Neural cell (in vitro differentiated cells): ENCODE results near the gene SIL1. TPM values are rescaled to one million over a fixed set of nuclear protein-coding genes. Genes with fewer than 3 reads are reported as not detected.

Experiments used
- H2AFZ ChIP-seq: fragments of 200-600, 300-800 bp; sonication (generic), shearing (Covaris generic); 2 replicates; pipeline ENCODE4 v1.6.0; 2014; ENCODE audit warnings: low read depth, mild to moderate bottlenecking, antibody characterized with exemption, low read length, moderate library complexity
- H3F3A ChIP-seq: fragments of 200-600 bp; shearing (Covaris generic); 2 replicates; pipeline ENCODE4 v1.6.1; 2016; ENCODE audit warnings: mild to moderate bottlenecking, moderate library complexity, mixed read lengths, antibody characterized with exemption, low read length; ENCODE audit not compliant: insufficient read depth, poor library complexity, severe bottlenecking
- H3K27ac ChIP-seq: fragments of 200-600, 300-800 bp; sonication (generic), shearing (Covaris generic); 2 replicates; pipeline ENCODE4 v1.5.1; 2014; ENCODE audit warnings: mild to moderate bottlenecking, low read length, moderate library complexity
- H3K27me3 ChIP-seq: fragments of 300-800, 200-600 bp; sonication (generic), shearing (Covaris generic); 2 replicates; pipeline ENCODE4 v1.6.0; 2014; ENCODE audit warnings: mild to moderate bottlenecking, low read depth, low read length, moderate library complexity; ENCODE audit not compliant: insufficient read depth
- H3K36me3 ChIP-seq: fragments of 300-800, 200-600 bp; sonication (generic), shearing (Covaris generic); 2 replicates; pipeline ENCODE4 v1.5.1; 2014; ENCODE audit warnings: mild to moderate bottlenecking, antibody characterized with exemption, low read length, moderate library complexity; ENCODE audit not compliant: insufficient read depth
- H3K4me2 ChIP-seq: fragments of 300-800, 200-600 bp; sonication (generic), shearing (Covaris generic); 2 replicates; pipeline ENCODE4 v1.6.0; 2014; ENCODE audit warnings: mild to moderate bottlenecking, low read length
- H3K4me3 ChIP-seq: fragments of 300-800, 200-600 bp; sonication (generic), shearing (Covaris generic); 2 replicates; pipeline ENCODE4 v1.5.1; 2014; ENCODE audit warnings: mild to moderate bottlenecking, low read length, moderate library complexity
- H3K79me2 ChIP-seq: fragments of 200-600 bp; shearing (Covaris generic); replicated peaks from 2 replicates; pipeline ENCODE4 v1.6.0; 2014; ENCODE audit warnings: mild to moderate bottlenecking, low read length, moderate library complexity; ENCODE audit not compliant: insufficient read depth
- H3K9ac ChIP-seq: fragments of 300-800, 200-600 bp; sonication (generic), shearing (Covaris generic); 2 replicates; pipeline ENCODE4 v1.6.1; 2016; ENCODE audit warnings: mild to moderate bottlenecking, low read length, mixed read lengths
- H3K9me2 ChIP-seq: fragments of 200-600 bp; shearing (Covaris generic); 2 replicates; pipeline ENCODE4 v1.6.1; 2016; ENCODE audit warnings: mild to moderate bottlenecking, low read length, mixed read lengths; ENCODE audit not compliant: insufficient read depth
- H3K9me3 ChIP-seq: fragments of 200-600, 300-800 bp; sonication (generic), shearing (Covaris generic); 2 replicates; pipeline ENCODE4 v1.6.1; 2016; ENCODE audit warnings: mild to moderate bottlenecking, mixed run types, low read length, moderate library complexity, mixed read lengths
- H4K20me1 ChIP-seq: fragments of 200-600 bp; shearing (Covaris generic); 2 replicates; pipeline ENCODE4 v1.6.1; 2016; ENCODE audit warnings: mild to moderate bottlenecking, mixed run types; ENCODE audit not compliant: insufficient read depth
- CTCF ChIP-seq: fragments of 450-650 bp; IDR thresholded peaks from 2 replicates; pipeline ENCODE4 v1.5.1; 2014; ENCODE audit warnings: antibody characterized with exemption, mild to moderate bottlenecking, moderate library complexity; ENCODE audit not compliant: poor library complexity, severe bottlenecking
- EP300 ChIP-seq: fragments of 450-650 bp; conservative IDR thresholded peaks from 2 replicates; pipeline ENCODE4 v1.6.1; 2014; ENCODE audit warnings: antibody characterized with exemption, mild to moderate bottlenecking, moderate library complexity; ENCODE audit not compliant: poor library complexity, severe bottlenecking
- EZH2 ChIP-seq: fragments of 200-600, 300-800 bp; shearing (Covaris generic), sonication (generic); IDR thresholded peaks from 2 replicates; pipeline ENCODE4 v1.6.1; 2014; ENCODE audit warnings: antibody characterized with exemption, low read length, borderline replicate concordance, mild to moderate bottlenecking; ENCODE audit not compliant: insufficient read depth, poor library complexity, severe bottlenecking
- MXI1 ChIP-seq: fragments of 450-650 bp; conservative IDR thresholded peaks from 2 replicates; pipeline ENCODE4 v1.6.1; 2014; ENCODE audit warnings: antibody characterized with exemption, mild to moderate bottlenecking; ENCODE audit not compliant: poor library complexity, severe bottlenecking
- POLR2AphosphoS5 ChIP-seq: IDR thresholded peaks from 2 replicates; pipeline ENCODE4 v1.6.1; 2012
- RAD21 ChIP-seq: fragments of 450-650 bp; conservative IDR thresholded peaks from 2 replicates; pipeline ENCODE4 v1.6.1; 2014; ENCODE audit warnings: antibody characterized with exemption, mild to moderate bottlenecking, moderate library complexity
- REST ChIP-seq: IDR thresholded peaks from 2 replicates; pipeline ENCODE4 v1.6.1; 2012; ENCODE audit warnings: borderline replicate concordance
- SMC3 ChIP-seq: fragments of 450-650 bp; conservative IDR thresholded peaks from 2 replicates; pipeline ENCODE4 v1.6.1; 2014; ENCODE audit warnings: antibody characterized with exemption, mild to moderate bottlenecking, moderate library complexity; ENCODE audit not compliant: poor library complexity
- TAF1 ChIP-seq: IDR thresholded peaks from 2 replicates; pipeline ENCODE4 v1.6.1; 2012; ENCODE audit warnings: low read depth
- polyA plus RNA-seq: library from polyadenylated mRNA; depleted of rRNA; stranded (reverse); fragments of >200 nt; gene quantifications from 2 replicates; pipeline ENCODE4 v1.2.3, GENCODE V29; 2014

The SIL1 gene
- polyA plus RNA-seq, 1 donor from 2014 or later: 4.7 TPM

GRCh38 chr5:138965626-138966025 is 232.5 kb downstream of the SIL1 start:
- no peaks in the 10 kb centered on the region for H3K79me2 ChIP-seq
- H3K9ac ChIP-seq: no peak overlapping the region
- no peaks in the 10 kb centered on the region for H3K9me3 ChIP-seq
- no peaks in the 10 kb centered on the region for H4K20me1 ChIP-seq
- H3K27ac ChIP-seq: no peak overlapping the region
- no peaks in the 10 kb centered on the region for H3K36me3 ChIP-seq
- H3K9me2 ChIP-seq: no peaks in the 10 kb centered on the region
- H2AFZ ChIP-seq: no peak overlapping the region
- H3K4me3 ChIP-seq: no peak overlapping the region
- H3K27me3 ChIP-seq: no peaks in the 10 kb centered on the region
- H3K4me2 ChIP-seq: no peak overlapping the region
- H3F3A ChIP-seq: no peaks in the 10 kb centered on the region
- TF ChIP-seq RAD21: no peak
- no peak for TF ChIP-seq CTCF
- no peak for TF ChIP-seq SMC3
- no peak for TF ChIP-seq EZH2
- TF ChIP-seq MXI1: no peak
- no peak for TF ChIP-seq TAF1
- TF ChIP-seq REST: no peak
- TF ChIP-seq POLR2AphosphoS5: no peak
- TF ChIP-seq EP300: no peak

- H3K9me2 ChIP-seq: no peaks in the 10 kb centered on the region
- no peaks in the 10 kb centered on the region for H3K79me2 ChIP-seq
- no peaks in the 10 kb centered on the region for H4K20me1 ChIP-seq
- no peaks in the 10 kb centered on the region for H3F3A ChIP-seq
- H3K9ac ChIP-seq: no peak overlapping the region
- H3K36me3 ChIP-seq: no peaks in the 10 kb centered on the region
- H3K9me3 ChIP-seq: no peaks in the 10 kb centered on the region
- H3K4me3 ChIP-seq: no peak overlapping the region
- no peak overlapping the region for H3K27ac ChIP-seq
- no peak for TF ChIP-seq EP300
- no peak for TF ChIP-seq RAD21
- TF ChIP-seq REST: no peak
- TF ChIP-seq TAF1: no peak
- no peak for TF ChIP-seq EZH2
- no peak for TF ChIP-seq POLR2AphosphoS5
- no peak for TF ChIP-seq MXI1
- TF ChIP-seq CTCF: no peak
- no peak for TF ChIP-seq SMC3
- no peak overlapping the region for H2AFZ ChIP-seq
- no peak overlapping the region for H3K4me2 ChIP-seq
- no peaks in the 10 kb centered on the region for H3K27me3 ChIP-seq
These were observed 233.4 kb downstream of the SIL1 start for GRCh38 chr5:138964647-138965201.
